CD4-positive, alpha-beta T cell (primary cell): ENCODE measurements around the gene PLXNB2. TPM values are rescaled to one million over a fixed set of nuclear protein-coding genes. Genes with fewer than 3 reads are reported as not detected.

Experiments
- ATAC-seq: fragments of 200-7000 bp; cut with Tn5 transposase; one replicate; pipeline ENCODE4 v1.10.0; 2022; ENCODE audit warnings: mild to moderate bottlenecking; ENCODE audit not compliant: poor library complexity
- CTCF ChIA-PET: fragments of 350-600 bp; sonication (Branson Sonifier 250); formaldehyde crosslinking; loops from one replicate; lab custom pipeline; 2021; ENCODE audit warnings: antibody characterized with exemption, inconsistent platforms; lab: Charles Lee
- POLR2A ChIA-PET: fragments of 350-600 bp; sonication (Branson Sonifier 250); formaldehyde crosslinking; loops from one replicate; lab custom pipeline; 2021; ENCODE audit warnings: antibody characterized with exemption, inconsistent platforms; lab: Charles Lee
- DNase-seq, 14 experiments: peaks; one replicate each; pipeline ENCODE4 v3.0.0-alpha.2; 2013 to 2020; ENCODE audit warnings: mixed read lengths in 2 of 14
- H3K27ac ChIP-seq, 2 donors: one replicate each; pipeline versions ENCODE4 v1.5.1 to v1.7.0; 2013; ENCODE audit warnings: low read length in 2 of 2, low read depth in 1 of 2, mild to moderate bottlenecking in 1 of 2
- H3K27me3 ChIP-seq, 2 experiments: 1 replicate in 1 of 2; 2 replicates in 1 of 2; pipeline versions ENCODE4 v1.6.1 to v1.7.0; 2013; ENCODE audit warnings: low read length in 2 of 2, control low read depth in 1 of 2, mild to moderate bottlenecking in 1 of 2, moderate library complexity in 1 of 2; ENCODE audit not compliant: insufficient read depth in 2 of 2, control insufficient read depth in 1 of 2
- H3K36me3 ChIP-seq: one replicate; pipeline ENCODE4 v1.6.1; 2013; ENCODE audit warnings: low read length, control low read depth; ENCODE audit not compliant: insufficient read depth
- H3K4me1 ChIP-seq: one replicate; pipeline ENCODE4 v1.6.1; 2013; ENCODE audit warnings: low read length, control low read depth; ENCODE audit not compliant: insufficient read depth
- H3K4me3 ChIP-seq: one replicate; pipeline ENCODE4 v1.5.1; 2013; ENCODE audit warnings: mild to moderate bottlenecking, low read length, moderate library complexity
- H3K9me3 ChIP-seq, 2 experiments: 1 replicate in 1 of 2; 2 replicates in 1 of 2; pipeline versions ENCODE4 v1.6.1 to v1.7.0; 2013; ENCODE audit warnings: low read length in 2 of 2, mild to moderate bottlenecking in 2 of 2, control low read depth in 1 of 2, moderate library complexity in 1 of 2; ENCODE audit not compliant: control insufficient read depth in 1 of 2, insufficient read depth in 1 of 2
- H3K27ac Mint-ChIP-seq: one replicate; pipeline ENCODE4 v1.8.0; 2020; ENCODE audit warnings: mixed read lengths
- H3K27me3 Mint-ChIP-seq: one replicate; pipeline ENCODE4 v1.8.0; 2021; ENCODE audit warnings: mixed read lengths
- H3K36me3 Mint-ChIP-seq: one replicate; pipeline ENCODE4 v1.8.0; 2021; ENCODE audit warnings: low read depth, mixed read lengths
- H3K4me1 Mint-ChIP-seq: one replicate; pipeline ENCODE4 v1.8.0; 2021; ENCODE audit warnings: low read depth, mixed read lengths
- H3K4me3 Mint-ChIP-seq: one replicate; pipeline ENCODE4 v1.8.0; 2020; ENCODE audit warnings: mild to moderate bottlenecking, mixed read lengths
- H3K9me3 Mint-ChIP-seq: one replicate; pipeline ENCODE4 v1.8.0; 2020; ENCODE audit warnings: mixed read lengths
- CTCF ChIP-seq: fragments of 200-600 bp; IDR thresholded peaks from one replicate; pipeline ENCODE4 v1.8.0; 2022; ENCODE audit warnings: antibody characterized with exemption, mild to moderate bottlenecking
- intact Hi-C, 2 experiments: fragments of 100-400 bp; cut with DNase I in 1 of 2; cut with micrococcal nuclease in 1 of 2; formaldehyde crosslinking; loops; one replicate each; pipeline versions ENCODE4 v1.15.1 to v1.9.0; 2023 to 2025; cut with DNase I, micrococcal nuclease
- total RNA-seq, 174 experiments: library from RNA in 2 of 174; stranded (reverse) in 2 of 174; gene quantifications; one replicate each; pipeline ENCODE4 v1.2.3 and lab custom pipeline; 2021 to 2026

Gene PLXNB2
- total RNA-seq, 2 experiments from 2014 or later = 2.8 to 3.9 TPM

DNA sequence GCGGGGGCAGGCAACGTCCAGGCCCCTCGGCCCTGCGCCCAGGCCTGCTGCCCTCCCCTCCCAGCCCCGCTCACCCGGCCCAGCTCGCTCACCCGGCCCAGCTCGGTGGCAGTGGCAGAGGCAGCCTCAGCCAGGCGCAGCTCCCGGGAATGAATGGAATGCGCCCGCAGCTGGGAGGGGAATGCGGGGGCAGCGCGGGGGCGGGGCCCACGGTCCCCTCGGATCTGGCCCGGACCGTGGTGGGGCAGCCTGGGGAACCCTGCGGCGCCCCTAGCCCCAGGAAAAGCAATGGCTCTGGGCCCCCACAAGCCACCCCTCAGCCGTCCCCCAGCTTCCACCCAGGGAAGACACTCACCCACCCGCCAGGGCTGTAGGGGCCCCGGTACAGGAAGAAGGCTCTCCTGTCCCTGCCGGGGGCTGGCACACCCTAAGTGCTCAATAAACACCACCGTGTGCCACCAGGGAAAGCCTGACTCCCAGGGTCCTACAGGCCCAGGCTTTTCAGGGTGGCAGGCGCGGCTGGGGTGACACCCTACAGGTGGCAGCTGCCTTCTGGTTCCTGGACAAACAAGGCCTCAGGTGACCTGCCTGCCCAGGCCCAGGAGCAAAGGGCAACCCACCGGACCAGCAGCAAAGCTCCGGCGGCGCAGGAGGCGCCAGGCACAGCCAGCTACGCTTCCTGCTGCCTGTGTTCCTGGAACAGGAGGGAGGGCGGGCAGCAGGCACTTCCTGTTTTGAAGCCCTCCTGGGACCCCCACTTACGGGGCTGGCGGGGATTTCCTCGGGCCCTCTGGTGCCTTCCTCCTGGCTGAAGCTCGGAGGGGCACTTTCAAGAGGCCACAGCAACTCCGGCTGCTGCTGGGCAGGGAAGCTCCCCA is 13.8 kb downstream of the PLXNB2 start:
- Histone ChIP-seq H3K27me3 (peaks cover 34 to 44% of the 10 kb centered on the region in 2 experiments), H3K27ac (no peak overlapping the region), H3K4me3 (no peak overlapping the region), H3K36me3 (no peaks in the 10 kb centered on the region), H3K9me3 (peaks cover 0 to 18% of the 10 kb centered on the region in 2 experiments), H3K4me1 (peaks cover 7% of the 10 kb centered on the region)
- no peak for DNase-seq
- no peak for TF ChIP-seq CTCF
- intact Hi-C loops = no loop called here
- POLR2A ChIA-PET = no interaction called here
- peaks cover 39% of the 10 kb centered on the region for H3K27me3 Mint-ChIP-seq
- H3K4me1 Mint-ChIP-seq = no peaks in the 10 kb centered on the region
- H3K9me3 Mint-ChIP-seq = no peaks in the 10 kb centered on the region
- H3K36me3 Mint-ChIP-seq = no peaks in the 10 kb centered on the region
- ATAC-seq = no peak
- H3K4me3 Mint-ChIP-seq = no peak overlapping the region
- no peak overlapping the region for H3K27ac Mint-ChIP-seq
- CTCF ChIA-PET = interaction anchor here (1.4 kb wide), 1 partner anchor 18 kb away, joined by 6 read pairs; no protein-coding TSS in a partner anchor

- no peak overlapping the region for H3K4me3 Mint-ChIP-seq
- intact Hi-C loops = no loop called here
- no peak overlapping the region for H3K27ac Mint-ChIP-seq
- ChIA-PET POLR2A (no interaction called here), CTCF (no interaction called here)
- no peaks in the 10 kb centered on the region for H3K36me3 Mint-ChIP-seq
- H3K9me3 ChIP-seq = peaks cover 0 to 18% of the 10 kb centered on the region in 2 experiments
- no peaks in the 10 kb centered on the region for H3K36me3 ChIP-seq
- DNase-seq = no peak
- H3K4me1 ChIP-seq = peaks cover 7% of the 10 kb centered on the region
- TF ChIP-seq CTCF = no peak
- peaks cover 30 to 38% of the 10 kb centered on the region in 2 experiments for H3K27me3 ChIP-seq
- H3K27ac ChIP-seq = no peak overlapping the region
- no peaks in the 10 kb centered on the region for H3K4me1 Mint-ChIP-seq
- ATAC-seq = no peak
- peaks cover 31% of the 10 kb centered on the region for H3K27me3 Mint-ChIP-seq
- no peak overlapping the region for H3K4me3 ChIP-seq
- H3K9me3 Mint-ChIP-seq = no peaks in the 10 kb centered on the region
These were observed 14.6 kb downstream of the PLXNB2 start for GRCh38 chr22:50292643-50293440.

DNA sequence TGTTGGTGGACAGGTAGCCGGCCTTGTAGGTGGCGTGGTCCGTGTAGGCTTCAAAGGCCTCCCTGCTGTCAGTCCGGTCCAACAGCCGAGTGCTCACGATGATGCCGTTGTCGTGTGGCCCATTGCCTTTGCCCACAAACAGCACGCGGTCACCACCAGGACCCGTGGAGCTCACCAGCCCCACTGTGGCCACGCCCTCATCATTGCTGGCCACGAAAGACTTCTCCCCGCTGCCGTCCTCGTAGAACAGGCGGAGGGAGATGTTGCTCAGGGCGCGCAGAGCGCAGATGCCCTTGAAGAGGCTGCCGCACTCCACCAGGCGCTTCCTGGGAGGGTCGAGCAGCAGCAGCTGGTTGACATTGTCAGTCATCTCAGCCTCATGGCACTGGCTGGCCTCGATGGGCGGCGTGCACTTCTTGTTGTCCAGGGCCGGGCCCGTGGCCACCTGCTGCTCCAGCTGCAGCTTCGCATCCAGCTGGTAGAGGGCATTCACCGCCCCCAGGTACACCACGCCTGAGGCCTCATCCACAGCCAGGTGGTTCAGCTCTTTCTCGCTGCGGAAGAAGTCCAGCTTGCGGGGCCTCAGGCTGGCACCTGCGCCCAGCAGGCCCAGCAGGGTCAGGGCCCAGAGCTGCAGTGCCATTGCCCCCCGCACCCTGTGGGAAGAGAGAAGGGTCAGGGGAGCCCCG is 17.4 kb downstream of the PLXNB2 start:
- H3K36me3 Mint-ChIP-seq = no peaks in the 10 kb centered on the region
- no peaks in the 10 kb centered on the region for H3K4me1 Mint-ChIP-seq
- CTCF ChIA-PET = no interaction called here
- Histone ChIP-seq H3K4me3 (no peak overlapping the region), H3K9me3 (peaks cover 0 to 18% of the 10 kb centered on the region in 2 experiments), H3K4me1 (peaks cover 7% of the 10 kb centered on the region), H3K27me3 (peaks cover 24 to 38% of the 10 kb centered on the region in 2 experiments), H3K27ac (no peak overlapping the region), H3K36me3 (no peaks in the 10 kb centered on the region)
- no peaks in the 10 kb centered on the region for H3K9me3 Mint-ChIP-seq
- DNase-seq (no peak), ATAC-seq (no peak)
- POLR2A ChIA-PET = no interaction called here
- intact Hi-C loops = no loop called here
- H3K4me3 Mint-ChIP-seq = no peak overlapping the region
- H3K27me3 Mint-ChIP-seq = peaks cover 19% of the 10 kb centered on the region
- no peak overlapping the region for H3K27ac Mint-ChIP-seq
- TF ChIP-seq CTCF = no peak
